Suprapubic skin (tissue), 2 donors: ENCODE results near the gene CCDC50.

Experiments
- EP300 ChIP-seq: sonication (generic); formaldehyde crosslinking; IDR thresholded peaks from one replicate; pipeline ENCODE4 v1.6.1; 2017; ENCODE audit warnings: antibody characterized with exemption
- POLR2A ChIP-seq, 2 donors: fragments of 450-650 bp; IDR thresholded peaks; one replicate each; pipeline ENCODE4 v1.6.1; 2017; ENCODE audit warnings: antibody characterized with exemption in 2 of 2, mild to moderate bottlenecking in 2 of 2, moderate library complexity in 2 of 2

DNA sequence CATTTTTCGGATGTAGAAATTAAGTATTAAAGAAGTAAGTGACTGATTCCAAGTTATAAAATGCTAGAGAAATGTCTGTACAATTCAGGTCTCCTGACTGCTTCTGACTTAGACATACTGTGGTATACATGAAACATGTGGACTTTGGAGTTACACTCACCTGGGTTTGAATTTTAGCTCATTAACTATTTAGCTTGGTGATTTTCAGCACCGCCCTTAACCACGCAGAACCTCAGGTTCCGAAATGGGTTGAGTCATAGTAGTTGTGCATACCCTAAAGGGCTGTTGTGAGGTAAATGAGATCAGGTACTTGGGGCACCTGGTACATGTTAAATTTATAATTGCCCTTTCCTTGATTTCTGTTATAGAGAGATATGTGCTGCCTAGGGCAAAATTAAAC, 34.0 kb downstream of the CCDC50 start:
- TF ChIP-seq EP300 (no peak), POLR2A (IDR thresholded peaks at IDR 0.05) (no peak)
